C4-2B (cell line): Measurements from ENCODE around the gene PER2.

ENCODE experiments used
- CTCF ChIP-seq: fragments of 450-650 bp; conservative IDR thresholded peaks from 2 replicates; pipeline ENCODE4 v1.5.1; 2017; ENCODE audit warnings: mild to moderate bottlenecking
- ZFX ChIP-seq: fragments of 450-650 bp; IDR thresholded peaks from 2 replicates; pipeline ENCODE4 v1.6.1; 2017

GRCh38 chr2:238315031-238315595 lies 26.7 kb upstream of the PER2 start:
- TF ChIP-seq CTCF (no peak), ZFX (no peak)
